ENCODE measurements around the gene C18orf54. TPM values are rescaled to one million over a fixed set of nuclear protein-coding genes. Genes with fewer than 3 reads are reported as not detected.

C18orf54 gene
- total and polyA plus RNA-seq, 9 of the 15 experiments (the other 6 are each of a cell fraction or from before 2014, with no cell fraction given) = 3.0 to 8.7 (median 4.3) TPM

DNA sequence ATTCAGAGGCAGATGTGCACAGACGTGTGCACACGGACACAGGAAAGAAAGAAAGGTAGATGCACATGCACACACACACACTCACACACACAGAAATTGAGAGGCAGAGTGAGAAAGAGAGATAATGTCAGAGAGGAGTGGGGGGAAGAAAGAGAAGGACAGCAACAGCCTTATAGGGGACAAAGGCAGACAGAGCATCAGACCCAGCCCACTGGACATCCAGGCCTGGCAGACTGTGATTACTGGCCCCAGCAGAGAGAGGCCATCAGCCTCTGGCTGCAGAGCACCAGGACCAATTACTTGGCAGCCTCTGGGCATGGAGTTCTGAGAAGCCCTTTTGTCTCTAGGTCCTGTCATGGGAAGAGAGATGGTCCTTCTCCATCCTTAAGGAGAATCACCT is 66.1 kb downstream of the C18orf54 start:
- Histone ChIP-seq H3K27ac (ENCODE audit: extremely low read depth, low read depth, low read length) (no peak overlapping the region), H3K9me1 (ENCODE audit: control insufficient read depth, insufficient read depth, low read length) (no peaks in the 10 kb centered on the region), H3K9me3 (replicated peaks; ENCODE audit: control insufficient read depth, insufficient read depth, low read depth, low read length) (no peaks in the 10 kb centered on the region), H2AFZ (ENCODE audit: low read depth, low read length) (no peak overlapping the region), H3K4me1 (replicated peaks in 1 of 2; ENCODE audit: control insufficient read depth in 2 of 2, insufficient read depth in 2 of 2, low read length in 2 of 2) (no peaks in the 10 kb centered on the region), H4K20me1 (replicated peaks; ENCODE audit: control insufficient read depth, insufficient read depth, low read length) (no peaks in the 10 kb centered on the region), H3K79me2 (ENCODE audit: control insufficient read depth, insufficient read depth, low read length) (no peaks in the 10 kb centered on the region), H3K4me3 (no peak overlapping the region), H3K9ac (ENCODE audit: insufficient read depth in 1 of 2, low read depth in 2 of 2, low read length in 2 of 2) (no peak overlapping the region), H3K4me2 (ENCODE audit: insufficient read depth, low read length) (no peak overlapping the region), H3K36me3 (ENCODE audit: control insufficient read depth, insufficient read depth, low read length) (no peaks in the 10 kb centered on the region), H3K27me3 (ENCODE audit: control insufficient read depth in 2 of 2, insufficient read depth in 2 of 2, low read length in 2 of 2) (no peaks in the 10 kb centered on the region)
- DNase-seq (ENCODE audit: extremely low read depth in 1 of 4, low spot score in 3 of 4) (no peak), FAIRE-seq (no peak), ATAC-seq (no peak)
- POLR2A ChIA-PET = no interaction called here
- 0% methylated on average over 2 of the region's 2 CpGs for WGBS (ENCODE audit: insufficient coverage, low coverage, missing lambda C conversion rate)
- in situ Hi-C loops (cut with MboI) (no loop called here), intact Hi-C loops (cut with micrococcal nuclease) (no loop called here)
- CTCF ChIA-PET (ENCODE audit: low intra/inter-chr PET ratio) = no interaction called here
- no peak for TF ChIP-seq ZNF121 (CRISPR knock-in tag; conservative IDR thresholded peaks at IDR 0.05)
- no peak for TF ChIP-seq FUS (optimal IDR thresholded peaks at IDR 0.05; ENCODE audit: low read depth, low read length)
- TF ChIP-seq, protein P1, sequence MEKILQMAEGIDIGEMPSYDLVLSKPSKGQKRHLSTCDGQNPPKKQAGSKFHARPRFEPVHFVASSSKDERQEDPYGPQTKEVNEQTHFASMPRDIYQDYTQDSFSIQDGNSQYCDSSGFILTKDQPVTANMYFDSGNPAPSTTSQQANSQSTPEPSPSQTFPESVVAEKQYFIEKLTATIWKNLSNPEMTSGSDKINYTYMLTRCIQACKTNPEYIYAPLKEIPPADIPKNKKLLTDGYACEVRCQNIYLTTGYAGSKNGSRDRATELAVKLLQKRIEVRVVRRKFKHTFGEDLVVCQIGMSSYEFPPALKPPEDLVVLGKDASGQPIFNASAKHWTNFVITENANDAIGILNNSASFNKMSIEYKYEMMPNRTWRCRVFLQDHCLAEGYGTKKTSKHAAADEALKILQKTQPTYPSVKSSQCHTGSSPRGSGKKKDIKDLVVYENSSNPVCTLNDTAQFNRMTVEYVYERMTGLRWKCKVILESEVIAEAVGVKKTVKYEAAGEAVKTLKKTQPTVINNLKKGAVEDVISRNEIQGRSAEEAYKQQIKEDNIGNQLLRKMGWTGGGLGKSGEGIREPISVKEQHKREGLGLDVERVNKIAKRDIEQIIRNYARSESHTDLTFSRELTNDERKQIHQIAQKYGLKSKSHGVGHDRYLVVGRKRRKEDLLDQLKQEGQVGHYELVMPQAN (IDR thresholded peaks at IDR 0.05; ENCODE audit: borderline replicate concordance) = no peak
- no peak for TF ChIP-seq SIN3B (IDR thresholded peaks at IDR 0.05; ENCODE audit: low read depth)
- TF ChIP-seq ZBTB8A (IDR thresholded peaks at IDR 0.05; ENCODE audit: partially characterized antibody) = no peak
- TF ChIP-seq SIRT6 (IDR thresholded peaks at IDR 0.05; ENCODE audit: low read depth, low read length) = no peak
- TF ChIP-seq GATAD2A (IDR thresholded peaks at IDR 0.05) = no peak
- no peak for TF ChIP-seq ZNF197 (CRISPR knock-in tag; IDR thresholded peaks at IDR 0.05; ENCODE audit: low read depth)
- no peak for TF ChIP-seq ARNT (IDR thresholded peaks at IDR 0.05)
- TF ChIP-seq POLR3A (IDR thresholded peaks at IDR 0.05; ENCODE audit: borderline replicate concordance, extremely low read depth, insufficient read depth, insufficient read length) = no peak
- no peak for TF ChIP-seq SNRNP70 (optimal IDR thresholded peaks at IDR 0.05; ENCODE audit: low read depth, low read length)
- no peak for TF ChIP-seq HDAC8 (tag; IDR thresholded peaks at IDR 0.05)
- no peak for TF ChIP-seq RFX5 (IDR thresholded peaks at IDR 0.05; ENCODE audit: low read depth, low read length)
- TF ChIP-seq, protein P2, sequence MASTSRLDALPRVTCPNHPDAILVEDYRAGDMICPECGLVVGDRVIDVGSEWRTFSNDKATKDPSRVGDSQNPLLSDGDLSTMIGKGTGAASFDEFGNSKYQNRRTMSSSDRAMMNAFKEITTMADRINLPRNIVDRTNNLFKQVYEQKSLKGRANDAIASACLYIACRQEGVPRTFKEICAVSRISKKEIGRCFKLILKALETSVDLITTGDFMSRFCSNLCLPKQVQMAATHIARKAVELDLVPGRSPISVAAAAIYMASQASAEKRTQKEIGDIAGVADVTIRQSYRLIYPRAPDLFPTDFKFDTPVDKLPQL (IDR thresholded peaks at IDR 0.05; ENCODE audit: extremely low read depth, insufficient read length) = no peak
- TF ChIP-seq, protein P3, sequence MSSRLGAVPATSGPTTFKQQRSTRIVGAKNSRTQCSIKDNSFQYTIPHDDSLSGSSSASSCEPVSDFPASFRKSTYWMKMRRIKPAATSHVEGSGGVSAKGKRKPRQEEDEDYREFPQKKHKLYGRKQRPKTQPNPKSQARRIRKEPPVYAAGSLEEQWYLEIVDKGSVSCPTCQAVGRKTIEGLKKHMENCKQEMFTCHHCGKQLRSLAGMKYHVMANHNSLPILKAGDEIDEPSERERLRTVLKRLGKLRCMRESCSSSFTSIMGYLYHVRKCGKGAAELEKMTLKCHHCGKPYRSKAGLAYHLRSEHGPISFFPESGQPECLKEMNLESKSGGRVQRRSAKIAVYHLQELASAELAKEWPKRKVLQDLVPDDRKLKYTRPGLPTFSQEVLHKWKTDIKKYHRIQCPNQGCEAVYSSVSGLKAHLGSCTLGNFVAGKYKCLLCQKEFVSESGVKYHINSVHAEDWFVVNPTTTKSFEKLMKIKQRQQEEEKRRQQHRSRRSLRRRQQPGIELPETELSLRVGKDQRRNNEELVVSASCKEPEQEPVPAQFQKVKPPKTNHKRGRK (tag; IDR thresholded peaks at IDR 0.05) = no peak
- TF ChIP-seq ZNF224 (CRISPR knock-in tag; IDR thresholded peaks at IDR 0.05) = no peak
- no peak for TF ChIP-seq BCL6 (CRISPR knock-in tag; IDR thresholded peaks at IDR 0.05)
- TF ChIP-seq KHSRP (IDR thresholded peaks at IDR 0.05) = no peak
- no TSS peak for BruUV-seq (replicated peaks)

Measured in K562 (cell line).